GM12865 (cell line): Measurements from ENCODE around the gene NAT14.

Experiments
- DNase-seq: peaks from one replicate; pipeline ENCODE4 v3.0.0; 2010; ENCODE audit warnings: low read depth
- H3K4me3 ChIP-seq: 2 replicates; pipeline ENCODE4 v1.5.1; 2011; ENCODE audit warnings: mild to moderate bottlenecking, low read depth, low read length, control low read depth
- TF ChIP-seq, protein P1 (sequence below): IDR thresholded peaks from 2 replicates; pipeline ENCODE4 v1.5.1; 2011; ENCODE audit warnings: low read length, control low read depth, low read depth, inconsistent platforms; ENCODE audit not compliant: insufficient read depth; ENCODE audit errors: missing control alignments

Gene NAT14

DNA sequence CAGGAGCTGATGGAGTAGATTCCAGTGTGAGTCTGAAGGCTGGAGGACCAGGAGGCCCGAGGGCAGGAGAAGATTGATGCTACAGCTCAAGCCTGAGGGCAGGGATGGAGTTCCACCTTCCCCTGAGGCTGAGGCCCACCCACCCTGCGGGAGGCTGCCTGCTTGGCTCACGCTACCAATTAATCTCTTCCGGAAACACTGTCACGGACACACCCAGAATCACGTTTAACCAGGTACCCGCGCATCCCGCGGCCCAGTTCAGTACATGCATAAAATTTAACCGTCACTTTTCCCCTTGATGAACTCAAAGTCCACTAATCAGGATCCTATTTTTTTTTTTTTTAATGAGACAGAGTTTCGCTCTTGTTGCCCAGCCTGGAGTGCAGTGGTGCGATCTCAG lies 13.7 kb upstream of the NAT14 start:
- TF ChIP-seq, protein P1, sequence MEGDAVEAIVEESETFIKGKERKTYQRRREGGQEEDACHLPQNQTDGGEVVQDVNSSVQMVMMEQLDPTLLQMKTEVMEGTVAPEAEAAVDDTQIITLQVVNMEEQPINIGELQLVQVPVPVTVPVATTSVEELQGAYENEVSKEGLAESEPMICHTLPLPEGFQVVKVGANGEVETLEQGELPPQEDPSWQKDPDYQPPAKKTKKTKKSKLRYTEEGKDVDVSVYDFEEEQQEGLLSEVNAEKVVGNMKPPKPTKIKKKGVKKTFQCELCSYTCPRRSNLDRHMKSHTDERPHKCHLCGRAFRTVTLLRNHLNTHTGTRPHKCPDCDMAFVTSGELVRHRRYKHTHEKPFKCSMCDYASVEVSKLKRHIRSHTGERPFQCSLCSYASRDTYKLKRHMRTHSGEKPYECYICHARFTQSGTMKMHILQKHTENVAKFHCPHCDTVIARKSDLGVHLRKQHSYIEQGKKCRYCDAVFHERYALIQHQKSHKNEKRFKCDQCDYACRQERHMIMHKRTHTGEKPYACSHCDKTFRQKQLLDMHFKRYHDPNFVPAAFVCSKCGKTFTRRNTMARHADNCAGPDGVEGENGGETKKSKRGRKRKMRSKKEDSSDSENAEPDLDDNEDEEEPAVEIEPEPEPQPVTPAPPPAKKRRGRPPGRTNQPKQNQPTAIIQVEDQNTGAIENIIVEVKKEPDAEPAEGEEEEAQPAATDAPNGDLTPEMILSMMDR, result no peak
- H3K4me3 ChIP-seq, result no peak overlapping the region
- DNase-seq, result no peak

DNA sequence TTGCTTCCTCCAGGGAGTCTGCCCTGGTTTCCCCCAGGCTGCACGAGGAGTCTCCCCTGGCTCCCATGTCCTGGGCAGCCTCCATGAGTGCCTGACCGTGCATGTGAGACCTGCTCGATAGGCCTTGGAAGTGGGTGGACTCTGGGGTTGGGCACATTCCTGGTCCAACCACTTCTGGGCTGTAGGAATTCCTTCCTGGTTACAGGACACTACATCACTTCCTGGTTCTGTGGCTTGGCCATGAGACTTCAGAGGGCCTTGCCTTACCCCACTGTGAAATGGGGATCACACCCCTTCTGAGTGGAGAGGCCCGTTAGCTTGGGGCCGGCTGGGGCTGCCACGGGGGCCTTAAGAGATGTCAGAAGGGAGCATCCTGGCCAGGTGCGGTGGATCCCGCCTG lies 12.5 kb upstream of the NAT14 start:
- no peak for DNase-seq
- H3K4me3 ChIP-seq, result no peak overlapping the region
- TF ChIP-seq, protein P1, result no peak

DNA sequence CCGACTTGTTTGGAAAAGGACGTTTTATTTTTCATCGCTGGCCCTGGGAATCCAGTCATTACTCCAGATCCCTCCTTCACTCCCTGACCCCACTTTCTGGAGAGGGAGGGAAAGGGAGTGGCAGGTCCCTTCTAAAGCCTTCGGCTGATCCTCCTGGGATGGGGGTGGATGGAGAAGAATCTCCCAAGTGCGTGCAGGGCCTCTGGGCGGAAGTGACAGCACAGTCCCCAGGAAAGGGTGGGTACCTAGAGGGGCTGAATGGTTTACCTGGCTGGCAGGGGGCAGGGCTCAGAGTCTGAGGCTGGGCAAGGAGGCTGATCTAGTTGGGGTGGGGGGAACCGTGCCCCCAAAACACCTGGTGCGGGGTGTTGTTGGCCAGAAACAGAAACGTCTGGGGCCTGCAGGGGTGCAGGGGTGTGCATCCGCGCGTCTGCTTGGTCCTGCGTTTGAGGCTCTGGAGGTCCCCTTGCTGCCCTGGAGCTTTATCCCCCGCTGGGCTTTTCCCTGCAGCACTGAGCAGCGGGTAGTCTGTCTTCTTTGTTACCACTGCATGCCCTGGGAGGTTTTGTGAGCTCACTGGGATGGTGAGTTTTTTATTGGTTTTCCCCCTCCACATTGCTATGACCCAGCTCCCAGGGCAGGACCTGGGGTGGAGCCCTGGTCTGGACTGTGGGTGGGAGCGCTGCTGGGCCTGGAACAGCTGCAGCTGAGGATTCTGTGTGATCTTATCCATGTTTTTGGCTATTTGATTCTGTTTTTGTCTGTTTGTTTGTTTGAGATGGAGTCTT lies 11.6 kb upstream of the NAT14 start:
- TF ChIP-seq, protein P1, result no peak
- DNase-seq, result no peak
- no peak overlapping the region for H3K4me3 ChIP-seq

DNA sequence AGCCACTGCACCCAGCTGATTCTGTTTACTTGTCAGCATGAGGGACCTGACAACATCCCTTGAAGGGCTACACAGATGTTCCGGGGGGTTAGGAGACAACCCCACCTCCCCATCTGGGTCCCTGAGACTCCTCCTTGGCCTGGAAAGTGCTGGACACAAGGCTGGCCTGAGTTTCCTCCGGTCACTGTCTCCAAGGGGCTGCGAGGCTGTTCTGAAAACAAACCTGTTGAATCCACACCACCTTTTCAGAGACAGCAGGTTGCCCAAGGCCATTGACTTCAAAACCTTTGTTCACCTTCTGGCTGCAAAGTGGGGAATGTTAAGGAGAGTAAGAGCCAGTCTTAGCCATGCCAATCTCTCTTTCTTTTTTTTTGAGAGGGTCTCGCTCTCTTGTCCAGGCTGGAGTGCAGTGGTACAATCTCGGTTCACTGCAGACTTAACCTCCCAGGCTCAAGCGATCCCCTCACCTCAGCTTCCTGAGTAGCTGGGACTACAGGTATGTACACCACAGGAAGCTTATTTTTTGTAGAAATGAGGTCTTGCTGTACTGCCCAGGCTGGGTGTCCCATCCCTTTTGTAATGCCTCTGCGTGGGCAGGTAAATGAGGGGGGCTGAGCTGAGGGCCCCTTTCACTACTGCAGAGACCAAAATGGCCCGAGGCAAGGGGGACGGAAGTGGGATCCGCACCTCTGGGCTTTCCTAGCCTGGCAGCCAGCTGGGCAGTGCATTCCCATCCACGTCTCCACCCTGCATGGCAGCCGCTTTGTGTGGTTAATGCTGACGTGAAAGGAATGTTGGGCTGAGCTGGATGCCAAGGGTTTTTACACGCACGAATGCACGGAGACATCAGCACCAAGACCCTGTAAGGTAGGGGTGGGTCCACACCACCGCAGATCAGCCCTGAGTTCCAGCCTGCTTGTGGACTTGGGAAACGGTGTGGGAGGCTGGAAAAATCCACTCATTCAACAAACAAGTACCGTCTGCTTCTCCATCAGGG lies 10.4 kb upstream of the NAT14 start:
- no peak overlapping the region for H3K4me3 ChIP-seq
- no peak for DNase-seq
- TF ChIP-seq, protein P1, result no peak

DNA sequence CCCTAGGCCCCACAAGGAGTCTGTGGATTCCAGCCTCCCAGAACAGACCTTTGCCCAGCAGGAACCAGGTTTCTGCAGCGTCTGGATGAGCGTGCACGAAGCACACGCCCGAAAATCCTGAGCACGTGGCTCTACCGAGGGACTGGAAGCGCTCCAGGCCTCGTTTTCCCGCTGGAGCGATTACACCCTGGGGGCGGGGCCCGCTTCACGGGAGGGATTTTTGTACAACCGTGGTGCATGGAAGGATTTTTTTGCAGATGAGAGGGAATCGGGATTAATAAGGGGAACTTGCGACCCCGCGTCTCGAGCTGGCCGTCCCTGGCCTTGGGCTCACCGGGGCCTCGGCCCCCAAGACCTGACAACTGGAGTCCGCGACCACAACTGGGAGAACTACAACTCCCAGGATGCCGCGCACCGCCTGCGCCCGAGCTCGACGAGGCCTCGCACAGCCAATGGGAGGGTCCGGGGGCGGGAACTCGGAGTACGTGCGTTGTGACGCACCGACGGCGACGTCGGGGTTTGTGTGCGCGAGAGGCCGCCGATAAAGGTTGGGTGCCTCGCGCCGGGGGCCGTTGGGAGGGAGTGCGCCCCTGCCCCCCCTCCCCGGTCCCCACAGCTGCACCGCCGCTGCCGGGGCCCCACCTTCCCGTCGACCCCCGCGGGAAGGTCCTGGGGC lies 8.8 kb upstream of the NAT14 start, which contains the start of gene ZNF628:
Gene ZNF628 (plus strand): TSS at position 518 of the 676 bp plus-strand sequence. CDS start 3,294 bp downstream, outside the sequence.
- DNase-seq, result peak; percentile 99
- TF ChIP-seq, protein P1, result no peak
- H3K4me3 ChIP-seq, result peak within 1 kb of the TSS; percentile 91

DNA sequence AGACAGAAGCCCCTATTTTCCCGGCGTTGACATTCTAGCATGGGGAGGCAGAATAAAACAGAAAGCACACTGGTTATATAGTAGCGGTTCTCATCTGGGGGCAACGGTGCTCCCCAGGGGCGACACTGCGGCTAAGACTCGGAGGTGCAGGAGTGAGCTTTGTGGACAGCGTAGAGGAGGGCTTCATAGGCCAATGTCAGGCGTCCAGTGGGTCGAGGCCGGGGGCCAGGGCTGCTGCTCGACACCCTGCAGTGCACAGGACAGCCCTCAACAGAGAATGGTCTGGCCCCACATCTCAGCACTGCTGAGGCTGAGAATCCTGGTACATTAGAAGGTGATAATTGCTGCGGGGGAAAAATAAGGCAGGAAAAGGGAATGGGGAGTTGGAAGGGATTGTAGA lies 7.1 kb upstream of the NAT14 start:
- H3K4me3 ChIP-seq, result no peak overlapping the region; the same call in 1 of the 2 replicates
- TF ChIP-seq, protein P1, result no peak
- no peak for DNase-seq
